ENCODE results near the gene DACH1. TPM values are rescaled to one million over a fixed set of nuclear protein-coding genes. Genes with fewer than 3 reads are reported as not detected.

DACH1 gene
- total RNA-seq, 3 donors from 2014 or later, result 0.05 to 0.08 TPM; not detected in 1

- no peak for ATAC-seq
- Mint-ChIP-seq H3K9me3 (no peaks in the 10 kb centered on the region), H3K36me3 (ENCODE audit: insufficient read depth) (no peaks in the 10 kb centered on the region), H3K4me3 (no peak overlapping the region), H3K27me3 (ENCODE audit: low read depth) (no peaks in the 10 kb centered on the region), H3K4me1 (ENCODE audit: low read depth) (no peaks in the 10 kb centered on the region)
- no peak for DNase-seq
Observed at GRCh38 chr13:71829547-71829946, 37.5 kb downstream of the DACH1 start.

GRCh38 chr13:71828564-71828963, 38.4 kb downstream of the DACH1 start:
- no peak overlapping the region for H3K4me3 Mint-ChIP-seq
- no peaks in the 10 kb centered on the region for H3K4me1 Mint-ChIP-seq (ENCODE audit: low read depth)
- H3K27me3 Mint-ChIP-seq (ENCODE audit: low read depth), result no peaks in the 10 kb centered on the region
- ATAC-seq (no peak), DNase-seq (no peak)
- H3K9me3 Mint-ChIP-seq, result no peaks in the 10 kb centered on the region
- H3K36me3 Mint-ChIP-seq (ENCODE audit: insufficient read depth), result no peaks in the 10 kb centered on the region

GRCh38 chr13:71828117-71828516, 38.9 kb downstream of the DACH1 start:
- ATAC-seq (no peak), DNase-seq (no peak)
- Mint-ChIP-seq H3K36me3 (ENCODE audit: insufficient read depth) (no peaks in the 10 kb centered on the region), H3K4me3 (no peak overlapping the region), H3K4me1 (ENCODE audit: low read depth) (no peaks in the 10 kb centered on the region), H3K9me3 (no peaks in the 10 kb centered on the region), H3K27me3 (ENCODE audit: low read depth) (no peaks in the 10 kb centered on the region)

DNA sequence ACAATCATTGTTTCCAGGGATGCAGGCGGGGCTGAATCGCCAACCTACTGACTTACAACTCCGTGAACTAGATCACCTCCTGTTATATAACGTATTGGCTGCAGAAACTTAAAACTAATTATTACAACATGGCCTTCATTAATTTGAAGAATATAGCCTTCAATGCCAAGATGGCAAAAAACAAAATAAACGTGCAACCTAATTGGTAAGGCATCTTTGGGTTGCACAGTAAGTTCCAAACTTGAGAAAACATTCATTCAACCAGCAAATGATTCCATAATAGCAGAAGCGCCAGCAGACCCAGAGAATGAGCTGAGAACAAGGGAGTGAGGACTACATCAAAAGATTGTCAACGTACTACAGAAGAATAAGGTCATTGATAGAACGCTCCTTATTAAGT, 39.8 kb downstream of the DACH1 start:
- H3K9me3 Mint-ChIP-seq, result no peaks in the 10 kb centered on the region
- no peaks in the 10 kb centered on the region for H3K27me3 Mint-ChIP-seq (ENCODE audit: low read depth)
- no peak for ATAC-seq
- H3K36me3 Mint-ChIP-seq (ENCODE audit: insufficient read depth), result no peaks in the 10 kb centered on the region
- no peaks in the 10 kb centered on the region for H3K4me1 Mint-ChIP-seq (ENCODE audit: low read depth)
- no peak for DNase-seq
- H3K4me3 Mint-ChIP-seq, result no peak overlapping the region

- H3K36me3 Mint-ChIP-seq (ENCODE audit: insufficient read depth), result no peaks in the 10 kb centered on the region
- peaks cover 4% of the 10 kb centered on the region for H3K9me3 Mint-ChIP-seq
- H3K4me3 Mint-ChIP-seq, result no peak overlapping the region
- H3K4me1 Mint-ChIP-seq (ENCODE audit: low read depth), result no peaks in the 10 kb centered on the region
- no peaks in the 10 kb centered on the region for H3K27me3 Mint-ChIP-seq (ENCODE audit: low read depth)
- ATAC-seq (no peak), DNase-seq (no peak)
Observed at GRCh38 chr13:71820699-71821098, 46.3 kb downstream of the DACH1 start.

GRCh38 chr13:71817335-71817734, 49.7 kb downstream of the DACH1 start:
- no peaks in the 10 kb centered on the region for H3K4me1 Mint-ChIP-seq (ENCODE audit: low read depth)
- no peak for ATAC-seq
- H3K9me3 Mint-ChIP-seq, result peaks cover 4% of the 10 kb centered on the region
- no peak for DNase-seq
- H3K4me3 Mint-ChIP-seq, result no peak overlapping the region
- no peaks in the 10 kb centered on the region for H3K27me3 Mint-ChIP-seq (ENCODE audit: low read depth)
- H3K36me3 Mint-ChIP-seq (ENCODE audit: insufficient read depth), result no peaks in the 10 kb centered on the region

DNA sequence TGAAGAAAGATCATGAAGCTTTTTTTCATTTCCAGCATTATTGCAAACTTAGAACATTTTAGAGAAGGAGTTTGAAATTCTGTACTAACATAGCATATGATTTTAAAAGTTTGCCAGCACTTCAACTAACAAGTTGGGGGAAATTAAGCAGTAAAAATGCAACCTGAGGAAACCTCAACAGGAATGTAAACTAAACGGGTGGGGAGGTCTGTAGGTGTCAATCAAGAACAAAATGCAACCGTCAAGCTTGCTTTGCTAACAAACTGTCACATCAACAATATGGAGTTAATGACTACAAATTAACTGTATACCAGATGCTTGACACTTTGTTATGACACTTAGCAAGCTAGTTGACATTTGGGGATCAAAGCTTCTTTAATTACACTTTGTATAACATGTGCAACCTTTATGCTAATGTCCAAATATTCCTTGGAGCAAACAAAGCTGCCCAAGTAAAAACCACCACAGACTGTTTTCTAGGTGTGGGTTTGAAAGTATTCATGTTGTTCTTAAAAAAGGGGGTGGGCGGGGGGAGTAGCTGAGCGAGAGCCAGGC, 52.1 kb downstream of the DACH1 start:
- DNase-seq (no peak), ATAC-seq (no peak)
- no peak overlapping the region for H3K4me3 Mint-ChIP-seq
- H3K9me3 Mint-ChIP-seq, result peaks cover 4% of the 10 kb centered on the region
- no peaks in the 10 kb centered on the region for H3K27me3 Mint-ChIP-seq (ENCODE audit: low read depth)
- no peaks in the 10 kb centered on the region for H3K36me3 Mint-ChIP-seq (ENCODE audit: insufficient read depth)
- no peaks in the 10 kb centered on the region for H3K4me1 Mint-ChIP-seq (ENCODE audit: low read depth)

DNA sequence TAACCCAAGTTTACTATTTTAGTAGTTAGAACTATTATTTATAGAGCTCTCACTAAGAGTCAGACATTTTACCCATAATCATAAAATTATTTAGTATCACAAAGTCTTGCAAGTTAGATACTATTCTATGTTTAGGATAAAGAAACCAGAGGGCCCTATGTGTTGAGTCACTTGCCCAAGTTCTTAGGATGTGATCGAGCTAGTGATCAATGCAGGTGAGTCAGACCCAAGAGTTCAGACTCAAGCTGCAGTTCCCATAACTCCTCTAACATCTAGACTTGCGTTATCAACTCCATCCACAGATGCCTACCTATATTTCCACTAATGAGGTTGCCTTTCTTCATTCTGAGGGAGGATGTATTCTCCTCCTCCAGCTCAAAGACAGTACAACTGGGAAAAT, 53.8 kb downstream of the DACH1 start:
- DNase-seq, result no peak
- Mint-ChIP-seq H3K36me3 (ENCODE audit: insufficient read depth) (no peaks in the 10 kb centered on the region), H3K27me3 (ENCODE audit: low read depth) (no peaks in the 10 kb centered on the region), H3K9me3 (peaks cover 2% of the 10 kb centered on the region), H3K4me3 (no peak overlapping the region), H3K4me1 (ENCODE audit: low read depth) (no peaks in the 10 kb centered on the region)
- ATAC-seq, result no peak

DNA sequence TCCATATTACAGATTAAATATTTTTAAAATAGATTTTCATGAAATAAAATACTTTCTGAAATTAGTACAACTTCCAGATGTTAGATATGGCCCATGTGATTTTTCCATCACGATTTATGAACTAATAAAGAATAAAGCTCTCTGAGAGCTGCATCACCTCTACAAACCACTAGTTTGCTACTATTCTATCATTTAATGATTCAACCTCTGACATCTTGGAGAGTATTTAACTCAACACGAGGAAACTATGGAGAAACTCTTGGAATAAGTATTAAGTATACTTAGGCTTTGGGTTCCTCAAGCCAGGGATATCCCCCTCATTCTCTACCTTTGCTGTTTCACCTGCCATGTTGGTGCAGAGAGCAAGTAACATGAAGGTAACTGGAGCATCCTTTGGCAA, 55.7 kb downstream of the DACH1 start:
- H3K36me3 Mint-ChIP-seq (ENCODE audit: insufficient read depth), result no peaks in the 10 kb centered on the region
- DNase-seq, result no peak
- H3K27me3 Mint-ChIP-seq (ENCODE audit: low read depth), result no peaks in the 10 kb centered on the region
- no peak for ATAC-seq
- H3K9me3 Mint-ChIP-seq, result no peaks in the 10 kb centered on the region
- H3K4me3 Mint-ChIP-seq, result no peak overlapping the region
- no peaks in the 10 kb centered on the region for H3K4me1 Mint-ChIP-seq (ENCODE audit: low read depth)

DNA sequence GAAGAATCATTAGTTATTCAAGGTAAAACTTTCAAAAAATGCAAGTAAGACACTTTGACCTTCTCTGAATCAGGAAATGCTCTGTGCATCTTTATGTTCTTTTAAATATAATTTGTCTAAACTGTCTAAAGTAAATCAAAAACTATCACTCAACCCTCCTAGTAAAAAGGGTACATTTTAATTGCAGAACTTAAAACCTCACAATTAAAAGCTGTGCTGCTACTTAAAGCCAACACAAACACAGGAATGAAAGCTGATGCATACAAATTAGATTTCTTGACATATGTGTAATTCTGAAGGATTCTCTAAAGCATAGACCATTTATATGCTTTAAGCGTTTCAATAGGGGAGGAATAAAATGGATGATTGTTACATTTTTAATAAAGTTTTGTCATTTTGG, 58.3 kb downstream of the DACH1 start:
- peaks cover 3% of the 10 kb centered on the region for H3K9me3 Mint-ChIP-seq
- H3K27me3 Mint-ChIP-seq (ENCODE audit: low read depth), result no peaks in the 10 kb centered on the region
- DNase-seq, result no peak
- H3K4me3 Mint-ChIP-seq, result no peak overlapping the region
- ATAC-seq, result no peak
- no peaks in the 10 kb centered on the region for H3K36me3 Mint-ChIP-seq (ENCODE audit: insufficient read depth)
- no peaks in the 10 kb centered on the region for H3K4me1 Mint-ChIP-seq (ENCODE audit: low read depth)

GRCh38 chr13:71806886-71807285, 60.1 kb downstream of the DACH1 start:
- H3K36me3 Mint-ChIP-seq (ENCODE audit: insufficient read depth), result no peaks in the 10 kb centered on the region
- no peak for DNase-seq
- H3K4me3 Mint-ChIP-seq, result no peak overlapping the region
- H3K27me3 Mint-ChIP-seq (ENCODE audit: low read depth), result no peaks in the 10 kb centered on the region
- no peaks in the 10 kb centered on the region for H3K4me1 Mint-ChIP-seq (ENCODE audit: low read depth)
- H3K9me3 Mint-ChIP-seq, result peaks cover 3% of the 10 kb centered on the region
- ATAC-seq, result no peak

DNA sequence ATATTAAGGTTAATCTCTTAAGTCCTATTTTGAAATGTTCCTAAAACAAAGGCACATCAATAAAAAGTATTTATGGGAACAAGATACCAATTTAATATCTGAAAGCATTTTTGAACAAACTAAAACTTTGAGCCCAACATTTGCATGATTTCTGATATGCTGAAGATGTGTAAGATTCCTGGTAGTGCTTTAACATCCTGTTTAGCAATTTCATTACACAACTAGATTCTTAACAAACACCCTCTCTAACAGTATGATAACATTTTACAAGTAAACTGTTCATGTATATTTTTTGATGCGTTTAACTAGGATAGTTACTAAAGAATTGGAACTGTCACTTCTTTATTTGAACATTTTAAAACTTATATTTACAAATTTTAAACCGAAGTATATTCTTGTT, 63.9 kb downstream of the DACH1 start:
- Mint-ChIP-seq H3K4me1 (ENCODE audit: low read depth) (no peaks in the 10 kb centered on the region), H3K4me3 (no peak overlapping the region), H3K9me3 (peaks cover 3% of the 10 kb centered on the region), H3K27me3 (ENCODE audit: low read depth) (no peaks in the 10 kb centered on the region), H3K36me3 (ENCODE audit: insufficient read depth) (no peaks in the 10 kb centered on the region)
- DNase-seq (no peak), ATAC-seq (no peak)

DNA sequence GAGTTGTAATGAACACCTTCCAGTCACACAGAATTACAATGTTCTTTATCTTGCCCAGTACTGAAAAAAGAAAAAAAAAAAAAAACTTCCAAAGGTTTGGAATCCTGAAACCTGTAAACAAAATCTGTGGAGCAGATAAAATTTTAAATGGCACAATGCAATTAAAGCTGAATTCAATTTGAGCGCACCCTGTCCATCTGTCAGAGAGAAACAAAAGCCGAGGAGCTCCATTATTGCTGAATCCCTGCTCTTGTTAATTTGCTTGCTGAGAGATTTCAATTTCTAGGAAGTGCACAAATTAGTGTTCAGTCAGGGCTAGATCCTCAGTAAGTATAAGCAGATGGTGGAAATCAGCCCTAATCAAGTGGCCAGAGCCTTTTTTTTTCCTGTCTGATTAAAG, 65.2 kb downstream of the DACH1 start:
- no peak for ATAC-seq
- H3K36me3 Mint-ChIP-seq (ENCODE audit: insufficient read depth), result no peaks in the 10 kb centered on the region
- H3K4me1 Mint-ChIP-seq (ENCODE audit: low read depth), result no peaks in the 10 kb centered on the region
- H3K4me3 Mint-ChIP-seq, result no peak overlapping the region
- peaks cover 3% of the 10 kb centered on the region for H3K9me3 Mint-ChIP-seq
- H3K27me3 Mint-ChIP-seq (ENCODE audit: low read depth), result no peaks in the 10 kb centered on the region
- no peak for DNase-seq

GRCh38 chr13:71801165-71801760, 65.7 kb downstream of the DACH1 start:
- Mint-ChIP-seq H3K36me3 (ENCODE audit: insufficient read depth) (no peaks in the 10 kb centered on the region), H3K27me3 (ENCODE audit: low read depth) (no peaks in the 10 kb centered on the region), H3K4me3 (no peak overlapping the region), H3K9me3 (peaks cover 3% of the 10 kb centered on the region), H3K4me1 (ENCODE audit: low read depth) (no peaks in the 10 kb centered on the region)
- DNase-seq (no peak), ATAC-seq (no peak)

DNA sequence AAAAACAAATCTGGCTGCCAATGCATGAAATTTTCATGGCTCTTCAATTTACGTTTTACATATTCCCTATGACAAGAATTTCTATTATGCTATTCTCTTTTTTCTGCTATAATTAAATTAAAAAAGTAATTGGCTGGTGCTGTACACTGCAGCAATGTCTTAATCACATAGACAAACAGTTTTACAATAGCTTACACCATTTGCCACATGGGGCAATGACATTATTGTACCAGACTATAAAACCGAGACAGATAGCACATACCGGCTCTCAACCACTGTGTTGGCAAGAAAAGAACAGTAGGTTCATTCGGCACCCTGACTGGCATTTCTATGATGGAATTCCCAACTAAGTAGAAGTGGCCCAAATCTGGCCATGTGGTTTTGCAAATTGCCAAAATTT, 67.7 kb downstream of the DACH1 start:
- Mint-ChIP-seq H3K9me3 (no peaks in the 10 kb centered on the region), H3K36me3 (ENCODE audit: insufficient read depth) (no peaks in the 10 kb centered on the region), H3K27me3 (ENCODE audit: low read depth) (no peaks in the 10 kb centered on the region), H3K4me3 (no peak overlapping the region), H3K4me1 (ENCODE audit: low read depth) (no peaks in the 10 kb centered on the region)
- ATAC-seq (no peak), DNase-seq (no peak)

GRCh38 chr13:71798707-71799106, 68.3 kb downstream of the DACH1 start:
- H3K36me3 Mint-ChIP-seq (ENCODE audit: insufficient read depth), result no peaks in the 10 kb centered on the region
- H3K27me3 Mint-ChIP-seq (ENCODE audit: low read depth), result no peaks in the 10 kb centered on the region
- no peaks in the 10 kb centered on the region for H3K4me1 Mint-ChIP-seq (ENCODE audit: low read depth)
- no peaks in the 10 kb centered on the region for H3K9me3 Mint-ChIP-seq
- ATAC-seq, result no peak
- no peak for DNase-seq
- no peak overlapping the region for H3K4me3 Mint-ChIP-seq
